Mesenteric fat pad (tissue), 1 donor: Measurements from ENCODE around the gene ADAMTSL4. TPM values are rescaled to one million over a fixed set of nuclear protein-coding genes. Genes with fewer than 3 reads are reported as not detected.
"Not testable (repeated sequence)": the region's sequence is repeated elsewhere in the genome, so short reads cannot be mapped to it uniquely, and the experiment has no call there.

Experiments
- DNase-seq: peaks from one replicate; pipeline ENCODE4 v3.0.0-alpha.2; 2020; ENCODE audit warnings: low spot score
- microRNA-seq: library from miRNA; unstranded; fragments of <30 nt; microRNA quantifications from one replicate; pipeline ENCODE4 v1.2.0, GENCODE V29; 2020; ENCODE audit warnings: borderline number of aligned reads
- total RNA-seq: library from RNA; stranded (reverse); fragmentation: NEBNext Ultra II Directional; extraction: Animal tissue kit (Norgen Biotek cat#: 25700); gene quantifications from one replicate; pipeline ENCODE4 v1.2.1, GENCODE V29; 2021
- donor health status: DM: yes; HTN: yes; CAD: no.

ADAMTSL4 gene
- total RNA-seq, 1 donor from 2014 or later, result 76.4 TPM

- DNase-seq, result not testable (repeated sequence)
Observed at GRCh38 chr1:150581437-150581836, 32.2 kb downstream of the ADAMTSL4 start.

- not testable (repeated sequence) for DNase-seq
Observed at GRCh38 chr1:150581962-150582361, 32.8 kb downstream of the ADAMTSL4 start.

GRCh38 chr1:150582371-150582770 is 33.2 kb downstream of the ADAMTSL4 start:
- DNase-seq, result no peak

DNA sequence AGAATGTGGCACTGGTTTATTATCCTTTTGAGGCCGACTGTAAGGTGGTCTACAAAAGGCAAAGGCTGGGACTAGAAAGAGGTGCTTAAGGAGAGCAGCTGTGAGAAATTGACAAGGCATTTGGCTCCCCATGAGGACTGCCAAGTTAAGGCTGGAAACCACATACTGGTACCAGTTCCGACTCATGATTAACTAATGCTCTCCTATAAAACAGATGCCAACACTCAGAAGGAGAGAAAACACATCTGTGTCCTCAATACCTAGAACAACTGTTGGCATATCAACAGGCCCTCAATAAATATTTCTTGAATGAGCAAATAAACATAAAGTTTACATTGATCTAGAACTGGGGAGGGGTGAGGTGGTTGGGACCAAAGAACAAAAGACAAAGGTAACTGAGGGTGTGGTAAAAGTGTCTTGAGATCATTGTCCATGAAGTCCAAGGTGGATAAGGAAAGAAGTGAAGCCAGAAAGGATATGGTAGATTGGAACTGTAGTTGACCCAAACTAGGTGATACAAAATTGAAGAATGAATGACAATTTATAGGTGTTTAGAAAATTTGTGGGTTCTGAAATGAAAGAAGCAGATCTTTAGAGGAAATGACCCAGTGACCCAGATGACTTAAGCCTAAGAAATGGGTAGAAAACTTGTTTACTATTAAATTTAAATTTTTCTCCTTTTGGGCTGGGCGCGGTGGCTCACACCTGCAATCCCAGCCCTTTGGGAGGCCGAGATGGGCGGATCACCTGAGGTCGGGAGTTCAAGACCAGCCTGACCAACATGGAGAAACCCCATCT is 47.1 kb downstream of the ADAMTSL4 start:
- no peak for DNase-seq

DNA sequence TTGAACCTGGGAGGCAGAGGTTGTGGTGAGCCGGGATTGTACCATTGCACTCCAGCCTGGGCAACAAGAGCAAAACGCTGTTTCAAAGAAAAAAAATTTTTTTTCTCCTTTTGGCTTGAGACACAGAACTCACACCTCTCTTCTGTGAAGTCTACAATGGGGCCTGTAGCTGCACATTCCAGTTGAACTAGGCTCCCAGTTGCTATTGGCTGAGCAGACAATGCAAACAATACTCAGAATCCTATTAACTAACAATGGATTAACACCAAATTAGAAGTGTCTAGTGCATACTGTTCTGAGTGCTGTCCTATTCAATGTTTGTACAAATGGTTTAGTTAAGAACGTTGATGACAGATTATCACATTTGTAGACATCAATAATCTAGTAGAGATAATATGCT is 47.8 kb downstream of the ADAMTSL4 start:
- no peak for DNase-seq

GRCh38 chr1:150598346-150598745 is 49.1 kb downstream of the ADAMTSL4 start:
- peak; percentile 35 for DNase-seq

GRCh38 chr1:150601540-150601939 is 52.3 kb downstream of the ADAMTSL4 start:
- no peak for DNase-seq

- DNase-seq, result not testable (repeated sequence)
Observed at GRCh38 chr1:150602372-150602771, 53.2 kb downstream of the ADAMTSL4 start.

GRCh38 chr1:150603711-150604110 is 54.5 kb downstream of the ADAMTSL4 start:
- no peak for DNase-seq

- DNase-seq, result no peak
Observed at GRCh38 chr1:150604226-150604588, 55.0 kb downstream of the ADAMTSL4 start.

DNA sequence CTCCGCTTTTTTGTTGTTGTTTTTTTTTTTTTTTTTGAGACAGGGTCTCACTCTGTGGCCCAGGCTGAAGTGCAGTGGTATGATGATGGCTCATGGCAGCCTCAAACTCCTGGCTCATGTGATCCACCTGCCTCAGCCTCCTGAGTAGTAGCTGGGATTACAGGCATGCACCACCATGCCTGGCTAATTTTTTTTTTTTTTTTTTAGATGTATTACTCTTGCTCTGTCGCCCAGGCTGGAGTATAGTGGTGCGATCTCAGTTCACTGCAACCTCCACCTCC is 56.2 kb downstream of the ADAMTSL4 start:
- DNase-seq, result not testable (repeated sequence)

DNA sequence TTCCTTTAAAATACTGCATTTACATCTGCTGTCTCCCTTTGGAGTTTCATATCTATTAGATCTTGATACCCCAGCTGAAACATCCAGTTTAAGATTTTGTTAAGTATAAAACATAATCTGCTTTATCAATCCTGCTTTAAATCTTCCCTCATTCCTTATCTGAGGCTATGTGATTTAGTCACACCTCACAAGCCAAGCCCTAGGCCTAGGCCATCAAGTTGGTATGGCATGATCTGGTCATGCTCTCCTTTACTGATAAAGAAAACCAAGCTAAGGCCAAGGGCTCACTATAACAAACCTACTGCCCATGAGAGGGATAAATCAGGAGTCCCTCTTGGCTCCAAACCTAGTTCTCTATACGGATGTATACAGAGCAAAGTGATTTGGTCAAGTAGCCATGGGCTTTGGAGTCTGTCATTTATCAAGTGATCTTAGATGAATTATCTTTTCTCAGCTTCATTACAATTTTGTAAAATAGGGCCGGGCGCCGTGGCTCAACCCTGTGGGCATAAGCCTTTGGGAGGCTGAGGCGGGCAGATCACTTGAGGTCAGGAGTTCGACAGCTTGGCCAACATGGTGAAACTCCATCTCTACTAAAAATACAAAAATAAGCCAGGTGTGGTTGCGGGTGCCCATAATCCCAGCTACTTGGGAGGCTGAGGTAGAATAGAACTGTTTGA is 57.4 kb downstream of the ADAMTSL4 start:
- no peak for DNase-seq

GRCh38 chr1:150609732-150610131 is 60.5 kb downstream of the ADAMTSL4 start:
- DNase-seq, result no peak

Small RNAs within 50 kb of the gene (microRNA-seq; reads per million reads assigned to microRNA genes)
- gene MIR4257, result not detected

Other genes starting within 250 kb of the ADAMTSL4 start
- gene PRPF3, start 227.9 kb upstream of the ADAMTSL4 start, total RNA-seq, result 52.1 TPM
- 21.7 TPM for gene RPRD2, start 185.3 kb upstream of the ADAMTSL4 start, total RNA-seq
- 14.0 TPM for gene TARS2, start 62.0 kb upstream of the ADAMTSL4 start, total RNA-seq
- 33.1 TPM for gene ECM1, start 41.3 kb upstream of the ADAMTSL4 start, total RNA-seq
- not detected for gene FALEC, start 33.7 kb upstream of the ADAMTSL4 start, total RNA-seq
- 697 TPM for gene MCL1, start 30.2 kb downstream of the ADAMTSL4 start, total RNA-seq
- 138 TPM for gene ENSA, start 80.2 kb downstream of the ADAMTSL4 start, total RNA-seq
- 19.1 TPM for gene GOLPH3L, start 147.7 kb downstream of the ADAMTSL4 start, total RNA-seq
- 0.29 TPM for gene HORMAD1, start 171.5 kb downstream of the ADAMTSL4 start, total RNA-seq
- 173 TPM for gene CTSS, start 216.4 kb downstream of the ADAMTSL4 start, total RNA-seq